RWPE2 (cell line): ENCODE results near the gene SF3B3.
A peak's percentile ranks its signal among the peaks of the same experiment; 100 is the strongest.

Source experiments
- ATAC-seq: fragments of 200-7000 bp; cut with Tn5 transposase; 3 replicates; pipeline ENCODE4 v1.9.1; 2021; ENCODE audit warnings: low read depth
- DNase-seq: peaks from one replicate; pipeline ENCODE4 v3.0.0-alpha.2; 2020; ENCODE audit warnings: low spot score
- H3K27ac ChIP-seq: fragments of 450-650 bp; 2 replicates; pipeline ENCODE4 v1.5.1; 2017; ENCODE audit warnings: mild to moderate bottlenecking; ENCODE audit not compliant: poor library complexity, severe bottlenecking
- H3K27me3 ChIP-seq: fragments of 250-450 bp; sonication (Bioruptor Pico); 2 replicates; pipeline ENCODE4 v1.5.1; 2021; ENCODE audit warnings: mild to moderate bottlenecking, moderate library complexity; ENCODE audit not compliant: insufficient read depth, poor library complexity, severe bottlenecking
- H3K36me3 ChIP-seq: fragments of 250-450 bp; sonication (Bioruptor Pico); 2 replicates; pipeline ENCODE4 v1.5.1; 2020; ENCODE audit warnings: low read depth, mild to moderate bottlenecking, moderate library complexity
- H3K4me1 ChIP-seq: fragments of 250-450 bp; sonication (Bioruptor Pico); 2 replicates; pipeline ENCODE4 v1.5.1; 2021; ENCODE audit warnings: mild to moderate bottlenecking, moderate library complexity; ENCODE audit not compliant: insufficient read depth, poor library complexity, severe bottlenecking
- H3K4me3 ChIP-seq: fragments of 250-450 bp; sonication (Bioruptor Pico); 2 replicates; pipeline ENCODE4 v1.5.1; 2021; ENCODE audit warnings: mild to moderate bottlenecking, moderate library complexity; ENCODE audit not compliant: severe bottlenecking
- H3K9me3 ChIP-seq: fragments of 250-450 bp; sonication (Bioruptor Pico); 2 replicates; pipeline ENCODE4 v1.5.1; 2021; ENCODE audit warnings: mild to moderate bottlenecking, moderate library complexity; ENCODE audit not compliant: severe bottlenecking
- TF ChIP-seq, protein P1 (sequence below): fragments of 450-650 bp; IDR thresholded peaks from one replicate; pipeline ENCODE4 v1.5.1; 2017; ENCODE audit warnings: mild to moderate bottlenecking, moderate library complexity; ENCODE audit not compliant: poor library complexity, severe bottlenecking

The SF3B3 gene

DNA sequence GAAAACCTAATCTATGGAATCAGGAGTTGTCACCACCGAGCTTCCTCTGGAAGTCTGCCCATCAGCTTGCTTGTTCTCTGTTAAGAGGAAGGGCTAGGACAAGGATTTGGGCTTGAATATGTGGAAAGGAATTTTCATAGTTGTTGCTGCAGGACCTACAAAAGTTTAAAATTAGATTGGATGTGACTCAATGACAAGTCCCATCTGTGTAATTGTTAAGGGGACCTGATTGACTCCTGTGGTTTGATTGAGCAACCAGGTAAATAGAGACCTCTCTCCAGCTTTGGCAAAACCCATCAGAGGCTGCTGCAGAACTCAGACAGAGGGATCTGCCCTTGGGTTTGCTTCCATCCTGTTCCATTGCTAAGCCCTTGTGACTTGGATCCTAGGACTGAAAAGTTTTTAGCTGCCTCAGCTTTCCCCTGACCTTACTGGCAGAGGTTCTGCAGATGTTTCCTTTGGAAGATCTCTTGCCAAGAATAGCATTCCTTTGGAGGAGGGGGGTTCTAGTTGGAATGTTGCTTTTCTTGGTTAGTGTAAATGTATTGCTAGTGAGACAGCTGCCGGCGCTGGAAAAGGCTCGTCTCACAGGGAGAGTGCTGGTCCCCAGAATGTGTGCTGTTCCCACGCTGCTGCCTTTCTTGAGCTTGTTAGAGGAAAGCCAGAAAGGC, 50.0 kb downstream of the SF3B3 start:
- no peak overlapping the region for H3K4me3 ChIP-seq
- TF ChIP-seq, protein P1, sequence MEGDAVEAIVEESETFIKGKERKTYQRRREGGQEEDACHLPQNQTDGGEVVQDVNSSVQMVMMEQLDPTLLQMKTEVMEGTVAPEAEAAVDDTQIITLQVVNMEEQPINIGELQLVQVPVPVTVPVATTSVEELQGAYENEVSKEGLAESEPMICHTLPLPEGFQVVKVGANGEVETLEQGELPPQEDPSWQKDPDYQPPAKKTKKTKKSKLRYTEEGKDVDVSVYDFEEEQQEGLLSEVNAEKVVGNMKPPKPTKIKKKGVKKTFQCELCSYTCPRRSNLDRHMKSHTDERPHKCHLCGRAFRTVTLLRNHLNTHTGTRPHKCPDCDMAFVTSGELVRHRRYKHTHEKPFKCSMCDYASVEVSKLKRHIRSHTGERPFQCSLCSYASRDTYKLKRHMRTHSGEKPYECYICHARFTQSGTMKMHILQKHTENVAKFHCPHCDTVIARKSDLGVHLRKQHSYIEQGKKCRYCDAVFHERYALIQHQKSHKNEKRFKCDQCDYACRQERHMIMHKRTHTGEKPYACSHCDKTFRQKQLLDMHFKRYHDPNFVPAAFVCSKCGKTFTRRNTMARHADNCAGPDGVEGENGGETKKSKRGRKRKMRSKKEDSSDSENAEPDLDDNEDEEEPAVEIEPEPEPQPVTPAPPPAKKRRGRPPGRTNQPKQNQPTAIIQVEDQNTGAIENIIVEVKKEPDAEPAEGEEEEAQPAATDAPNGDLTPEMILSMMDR: no peak
- no peaks in the 10 kb centered on the region for H3K27me3 ChIP-seq
- no peak for ATAC-seq
- DNase-seq: peak; percentile 37
- peak overlapping the region; percentile 46 for H3K27ac ChIP-seq
- H3K4me1 ChIP-seq: peaks cover 15% of the 10 kb centered on the region
- H3K36me3 ChIP-seq: peaks cover 65% of the 10 kb centered on the region
- no peaks in the 10 kb centered on the region for H3K9me3 ChIP-seq

DNA sequence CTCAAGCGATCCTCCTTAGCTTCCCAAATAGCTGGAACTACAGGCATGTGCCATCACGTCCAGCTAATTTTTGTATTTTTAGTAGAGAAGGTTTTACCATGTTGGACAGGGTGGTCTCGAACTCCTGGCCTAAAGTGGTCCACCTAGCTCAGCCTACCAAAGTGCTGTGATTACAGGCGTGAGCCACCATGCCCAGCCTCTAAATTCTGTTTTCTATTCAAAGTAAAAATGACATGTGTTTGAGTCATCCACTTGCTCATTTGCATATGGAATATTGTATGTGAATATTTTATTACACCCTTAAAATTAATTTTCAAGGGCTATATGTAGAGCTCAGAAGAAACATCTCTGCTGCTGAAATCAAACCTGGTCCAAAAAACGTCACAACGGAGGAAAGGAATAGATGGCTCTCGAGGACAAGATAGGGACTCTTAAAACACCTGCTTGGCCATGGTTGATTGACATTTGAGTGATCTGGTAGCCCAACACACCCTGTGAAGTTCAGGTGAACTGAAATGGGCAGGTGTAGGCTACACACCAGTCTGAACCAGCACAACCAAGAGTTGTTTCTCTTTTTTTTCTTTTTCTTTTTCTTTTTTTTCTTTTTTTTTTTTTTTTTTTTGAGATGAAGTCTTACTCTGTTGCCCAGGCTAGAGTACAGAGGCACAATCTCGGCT, 51.1 kb downstream of the SF3B3 start:
- Histone ChIP-seq H3K27ac (peak overlapping the region; percentile 57), H3K4me3 (no peak overlapping the region), H3K9me3 (no peaks in the 10 kb centered on the region), H3K4me1 (peaks cover 15% of the 10 kb centered on the region), H3K27me3 (no peaks in the 10 kb centered on the region), H3K36me3 (peaks cover 54% of the 10 kb centered on the region)
- DNase-seq (peak; percentile 2), ATAC-seq (no peak)
- TF ChIP-seq, protein P1: no peak

DNA sequence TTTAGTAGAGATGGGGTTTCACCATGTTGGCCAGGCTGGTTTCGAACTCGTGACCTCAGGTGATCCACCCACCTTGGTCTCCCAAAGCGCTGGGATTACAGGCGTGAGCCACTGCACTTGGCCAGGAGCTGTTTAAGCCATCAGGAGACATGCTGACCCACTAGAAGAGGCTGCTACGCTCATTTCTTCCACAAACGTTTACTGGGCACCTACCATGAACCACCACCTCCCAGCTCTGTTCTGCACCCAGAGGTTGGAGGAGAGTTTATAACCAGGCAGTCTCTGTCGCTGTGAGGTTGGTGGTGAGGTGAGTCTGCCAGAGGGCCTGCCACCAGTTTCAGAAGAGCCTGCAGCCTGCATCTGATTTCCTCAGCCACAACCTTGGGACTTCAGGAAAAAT, 51.8 kb downstream of the SF3B3 start:
- ATAC-seq: no peak

DNA sequence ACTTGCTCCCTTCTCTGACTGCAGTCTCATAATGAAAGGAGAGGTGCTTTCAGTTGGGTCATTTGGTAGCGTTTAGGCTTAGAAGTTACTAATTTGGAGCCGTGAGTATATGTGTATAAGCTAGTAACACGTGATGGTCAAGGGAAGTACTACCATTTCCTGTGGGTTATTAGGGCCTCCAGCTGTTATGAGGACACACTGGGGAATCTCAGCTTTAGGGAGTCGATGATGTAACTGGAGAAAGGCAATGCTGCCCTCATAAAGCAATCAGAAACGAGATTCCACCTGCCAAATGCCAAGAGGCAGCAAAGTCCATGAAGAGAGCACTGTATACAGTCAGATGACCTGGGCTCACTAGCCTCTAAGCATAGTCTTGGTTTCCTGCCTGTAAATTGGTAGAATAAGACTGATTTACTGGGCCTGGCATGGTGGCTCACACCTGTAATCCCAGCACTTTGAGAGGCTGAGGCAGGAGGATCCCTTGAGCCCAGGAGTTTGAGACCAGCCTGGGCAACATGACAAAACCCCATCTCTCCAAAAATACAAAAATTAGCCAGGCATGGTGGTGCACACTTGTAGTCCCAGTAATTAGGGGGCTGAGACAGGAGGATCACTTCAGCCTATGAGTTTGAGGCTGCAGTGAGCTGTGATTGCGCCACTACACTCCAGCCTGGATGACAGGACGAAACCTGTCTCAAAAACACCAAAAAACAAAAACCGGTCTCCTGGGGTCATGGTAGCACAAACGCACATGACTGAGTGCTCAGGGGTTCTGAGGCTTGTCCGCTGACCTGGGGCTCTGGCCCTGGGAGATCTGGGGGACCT, 53.0 kb downstream of the SF3B3 start:
- Histone ChIP-seq H3K27ac (peak overlapping the region; percentile 57), H3K4me3 (no peak overlapping the region), H3K36me3 (peaks cover 35% of the 10 kb centered on the region), H3K27me3 (no peaks in the 10 kb centered on the region), H3K9me3 (no peaks in the 10 kb centered on the region), H3K4me1 (peaks cover 15% of the 10 kb centered on the region)
- TF ChIP-seq, protein P1: no peak
- DNase-seq: peak; percentile 35
- ATAC-seq: peak; percentile 64

More for the DNA sequence above, 51.8 kb downstream of the SF3B3 start:
- H3K36me3 ChIP-seq: peaks cover 47% of the 10 kb centered on the region
- TF ChIP-seq, protein P1: no peak
- H3K9me3 ChIP-seq: no peaks in the 10 kb centered on the region
- DNase-seq: peak; percentile 8
- peak overlapping the region; percentile 57 for H3K27ac ChIP-seq
- no peak overlapping the region for H3K4me3 ChIP-seq
- no peaks in the 10 kb centered on the region for H3K27me3 ChIP-seq
- peaks cover 15% of the 10 kb centered on the region for H3K4me1 ChIP-seq
